Lower leg skin (tissue), 3 donors: Measurements from ENCODE around the gene JADE1.

Source experiments
- CTCF ChIP-seq, 3 donors: fragments of 450-650 bp; IDR thresholded peaks; one replicate each; pipeline ENCODE4 v1.5.1; 2016; ENCODE audit warnings: antibody characterized with exemption in 3 of 3, mild to moderate bottlenecking in 3 of 3, moderate library complexity in 2 of 3
- POLR2A ChIP-seq, 2 donors: fragments of 450-650 bp; IDR thresholded peaks; one replicate each; pipeline ENCODE4 v1.6.1; 2016 to 2017; ENCODE audit warnings: antibody characterized with exemption in 2 of 2, mild to moderate bottlenecking in 1 of 2, moderate library complexity in 1 of 2

- no peak for TF ChIP-seq POLR2A (IDR thresholded peaks at IDR 0.05)
- TF ChIP-seq CTCF (IDR thresholded peaks at IDR 0.05), result no peak
Observed at GRCh38 chr4:128810331-128810870, 901 bp downstream of the JADE1 start.
